GM12878 (cell line): ENCODE results near the gene CALN1. TPM values are rescaled to one million over a fixed set of nuclear protein-coding genes. Genes with fewer than 3 reads are reported as not detected.
A peak's percentile ranks its signal among the peaks of the same experiment; 100 is the strongest.

Source experiments
- ATAC-seq: fragments of 200-7000 bp; cut with Tn5 transposase; 3 replicates; pipeline ENCODE4 v1.9.1; 2020; ENCODE audit warnings: mild to moderate bottlenecking, moderate library complexity
- BruUV-seq: library from RNA; stranded (reverse); fragments of 400-500 nt; replicated peaks from 2 replicates; lab custom pipeline; 2021; lab: Mats Ljungman, UMichigan
- CTCF ChIA-PET: fragments of 300-600 bp; sonication (Branson Sonifier 250); formaldehyde crosslinking; extraction: SDS; loops from one replicate; lab custom pipeline; 2021; ENCODE audit warnings: inconsistent platforms; lab: Yijun Ruan, JAX
- POLR2A ChIA-PET: fragments of 350-600 bp; formaldehyde crosslinking; extraction: SDS; loops from one replicate; lab custom pipeline; 2021; ENCODE audit warnings: inconsistent platforms; lab: Charles Lee
- RAD21 ChIA-PET: fragments of 300-600 bp; sonication (Branson Sonifier 250); formaldehyde crosslinking; loops from one replicate; lab custom pipeline; 2023; ENCODE audit warnings: antibody characterized with exemption; ENCODE audit not compliant: unreplicated experiment; lab: Charles Lee
- SMC1A ChIA-PET: fragments of 300-600 bp; sonication (Branson Sonifier 250); formaldehyde crosslinking; loops from one replicate; lab custom pipeline; 2023; ENCODE audit not compliant: unreplicated experiment, uncharacterized antibody; lab: Charles Lee
- DNase-seq: peaks from one replicate; pipeline ENCODE4 v3.0.0-alpha.2; 2011; ENCODE audit warnings: low read depth, low spot score
- FAIRE-seq: peaks from 3 replicates; lab custom pipeline; 2011; peaks lifted over from hg19 to GRCh38; lab: Jason Lieb, UNC
- H2AFZ ChIP-seq: 2 replicates; pipeline ENCODE4 v1.6.0; 2011; ENCODE audit warnings: low read depth, low read length, control low read depth; ENCODE audit not compliant: control insufficient read depth
- H3K27ac ChIP-seq: 2 replicates; pipeline ENCODE4 v1.5.1; 2011; ENCODE audit warnings: control low read depth; ENCODE audit not compliant: control insufficient read depth, insufficient read depth
- H3K27me3 ChIP-seq, 2 experiments: replicated peaks in 1 of 2; 2 replicates each; pipeline versions ENCODE4 v1.6.0 to v1.6.1; 2011; ENCODE audit warnings: low read length in 1 of 2; ENCODE audit not compliant: control insufficient read depth in 2 of 2, insufficient read depth in 2 of 2
- H3K36me3 ChIP-seq, 2 experiments: 2 replicates each; pipeline ENCODE4 v1.5.1; 2011; ENCODE audit warnings: low read length in 1 of 2; ENCODE audit not compliant: control insufficient read depth in 2 of 2, insufficient read depth in 2 of 2
- H3K4me1 ChIP-seq: 2 replicates; pipeline ENCODE4 v1.6.1; 2011; ENCODE audit warnings: mild to moderate bottlenecking, low read length, moderate library complexity, mixed read lengths; ENCODE audit not compliant: control insufficient read depth, insufficient read depth
- H3K4me2 ChIP-seq: 2 replicates; pipeline ENCODE4 v1.6.0; 2011; ENCODE audit warnings: control low read depth; ENCODE audit not compliant: control insufficient read depth, insufficient read depth
- H3K4me3 ChIP-seq: fragments of 200-600 bp; sonication (generic); 2 replicates; pipeline ENCODE4 v1.5.1; 2016
- H3K79me2 ChIP-seq: 2 replicates; pipeline ENCODE4 v1.6.0; 2011; ENCODE audit warnings: low read length; ENCODE audit not compliant: control insufficient read depth, insufficient read depth
- H3K9ac ChIP-seq: 2 replicates; pipeline ENCODE4 v1.8.0; 2011; ENCODE audit warnings: low read length, control low read depth, mixed read lengths; ENCODE audit not compliant: control insufficient read depth, insufficient read depth
- H3K9me3 ChIP-seq: replicated peaks from 3 replicates; pipeline ENCODE4 v1.5.1; 2011; ENCODE audit warnings: mild to moderate bottlenecking, low read length; ENCODE audit not compliant: control insufficient read depth, insufficient read depth
- H4K20me1 ChIP-seq: 2 replicates; pipeline ENCODE4 v1.6.0; 2011; ENCODE audit not compliant: control insufficient read depth, insufficient read depth
- ATF2 ChIP-seq: IDR thresholded peaks from 2 replicates; pipeline ENCODE4 v1.6.1; 2012; ENCODE audit warnings: low read length, inconsistent platforms
- BHLHE40 ChIP-seq, 2 experiments: fragments of 450-650 bp in 1 of 2; IDR thresholded peaks; 2 replicates each; pipeline ENCODE4 v1.6.1; 2011 to 2017; ENCODE audit warnings: low read depth in 2 of 2, borderline replicate concordance in 1 of 2, improper control_type of control experiment in 1 of 2, low read length in 1 of 2, mild to moderate bottlenecking in 1 of 2
- CBX5 ChIP-seq: sonication (generic); IDR thresholded peaks from 2 replicates; pipeline ENCODE4 v1.6.1; 2016; ENCODE audit warnings: low read depth, moderate library complexity, mild to moderate bottlenecking, inconsistent platforms
- DPF2 ChIP-seq: fragments of 450-650 bp; IDR thresholded peaks from 2 replicates; pipeline ENCODE4 v1.6.1; 2017; ENCODE audit warnings: mild to moderate bottlenecking
- POLR2A ChIP-seq: IDR thresholded peaks from 2 replicates; pipeline ENCODE4 v1.6.1; 2011; ENCODE audit warnings: low read depth, mild to moderate bottlenecking, low read length
- RAD21 ChIP-seq: IDR thresholded peaks from 2 replicates; pipeline ENCODE4 v1.6.1; 2011; ENCODE audit warnings: mild to moderate bottlenecking, low read depth, low read length, moderate library complexity; ENCODE audit not compliant: insufficient read depth
- SMC3 ChIP-seq: IDR thresholded peaks from 2 replicates; pipeline ENCODE4 v1.6.1; 2011; ENCODE audit warnings: low read length, improper control_type of control experiment, borderline replicate concordance
- SREBF1 ChIP-seq: IDR thresholded peaks from 2 replicates; pipeline ENCODE4 v1.6.1; 2012; ENCODE audit warnings: mild to moderate bottlenecking, low read length
- SREBF2 ChIP-seq: IDR thresholded peaks from 2 replicates; pipeline ENCODE4 v1.6.1; 2012; ENCODE audit warnings: mild to moderate bottlenecking, low read length
- SRF ChIP-seq, 2 experiments: IDR thresholded peaks; 2 replicates each; pipeline ENCODE4 v1.6.1; 2011; ENCODE audit warnings: low read depth in 2 of 2, low read length in 2 of 2, mild to moderate bottlenecking in 1 of 2, moderate library complexity in 1 of 2
- STAT3 ChIP-seq: IDR thresholded peaks from 2 replicates; pipeline ENCODE4 v1.6.1; 2011; ENCODE audit warnings: low read depth, low read length, improper control_type of control experiment
- USF1 ChIP-seq: IDR thresholded peaks from 2 replicates; pipeline ENCODE4 v1.6.1; 2011; ENCODE audit warnings: borderline replicate concordance, low read depth, mild to moderate bottlenecking, moderate library complexity, mixed read lengths, low read length; ENCODE audit not compliant: insufficient read depth; ENCODE audit errors: extremely low read length
- WGBS: methylation state at CpG from one replicate; pipeline ENCODE4 v1.1.6; 2016; ENCODE audit warnings: low lambda C conversion rate; ENCODE audit not compliant: insufficient replicate concordance, insufficient coverage; ENCODE audit errors: missing lambda C conversion rate; 5-methylcytosine and 5-hydroxymethylcytosine counted together
- in situ Hi-C: fragments of 300-500 bp; cut with MboI; formaldehyde crosslinking; loops from 9 replicates; pipeline ENCODE4 v1.14.3; 2018; ENCODE audit warnings: mixed read lengths
- intact Hi-C: fragments of 100-400 bp; cut with micrococcal nuclease; formaldehyde crosslinking; loops from one replicate; pipeline ENCODE4 v1.14.2; 2022; ENCODE audit not compliant: unreplicated experiment
- polyA plus RNA-seq, 11 experiments: library from polyadenylated mRNA; depleted of rRNA in 4 of 11; unstranded in 6 of 11; stranded (reverse) in 5 of 11; fragments of >200 nt; fragmentation: Nextera tagmentation in 4 of 11; fragmentation: Illumina TruSeq in 1 of 11; extraction: Ambion mirVana in 4 of 11; extraction: Trizol in 1 of 11; gene quantifications; 1 replicate in 1 of 11; 2 replicates in 10 of 11; pipeline versions ENCODE4 v1.2.1 to v1.2.3, GENCODE V29; 2011 to 2016; ENCODE audit warnings: inconsistent platforms in 2 of 11, missing spikeins in 2 of 11, low read depth in 1 of 11
- total RNA-seq, 4 experiments: library from RNA; depleted of rRNA in 3 of 4; stranded (reverse); fragments of >200 nt in 3 of 4; fragmentation: Illumina TruSeq in 1 of 4; extraction: Trizol in 1 of 4; gene quantifications; 2 replicates each; pipeline versions ENCODE4 v1.2.1 to v1.2.3, GENCODE V29; 2013 to 2021

Gene CALN1
- total and polyA plus RNA-seq, 10 of the 15 experiments (the other 5 are each of a cell fraction or from before 2014, with no cell fraction given) = 0.48 to 15.3 (median 1.6) TPM

- 58% methylated on average over 9 of the region's 9 CpGs for WGBS
- ATAC-seq (no peak), FAIRE-seq (no peak), DNase-seq (no peak)
- no peaks in the 10 kb centered on the region for H4K20me1 ChIP-seq
- H3K9ac ChIP-seq = no peak overlapping the region
- no peak overlapping the region for H2AFZ ChIP-seq
- H3K4me2 ChIP-seq = no peak overlapping the region
- H3K36me3 ChIP-seq = no peaks in the 10 kb centered on the region
- RAD21 ChIA-PET = no interaction called here
- no TSS peak for BruUV-seq
- SMC1A ChIA-PET = no interaction called here
- CTCF ChIA-PET = interaction anchor here (1.2 kb wide), 1 partner anchor 10 kb away, joined by 3 read pairs; no protein-coding TSS in a partner anchor
- in situ Hi-C loops (no loop called here), intact Hi-C loops (no loop called here)
- H3K27me3 ChIP-seq = no peaks in the 10 kb centered on the region
- no peak overlapping the region for H3K4me3 ChIP-seq
- POLR2A ChIA-PET = no interaction called here
- no peaks in the 10 kb centered on the region for H3K9me3 ChIP-seq
- no peaks in the 10 kb centered on the region for H3K79me2 ChIP-seq
- H3K27ac ChIP-seq = no peak overlapping the region
- no peaks in the 10 kb centered on the region for H3K4me1 ChIP-seq
- TF ChIP-seq ATF2 (no peak), POLR2A (no peak), RAD21 (peak; percentile 40; the same call in 1 of the 2 replicates), SMC3 (0 out of 2 replicates have a peak, but pooled peaks have one; percentile 5), STAT3 (no peak), DPF2 (no peak)
These were observed 228.3 kb downstream of the CALN1 start for GRCh38 chr7:72183835-72184234.

GRCh38 chr7:72182036-72182435 is 230.1 kb downstream of the CALN1 start:
- Histone ChIP-seq H3K27me3 (no peaks in the 10 kb centered on the region), H3K4me1 (no peaks in the 10 kb centered on the region), H4K20me1 (no peaks in the 10 kb centered on the region), H3K27ac (no peak overlapping the region), H3K36me3 (no peaks in the 10 kb centered on the region), H3K4me2 (peak overlapping the region; percentile 3; the same call in 1 of the 2 replicates), H3K9ac (no peak overlapping the region), H3K79me2 (no peaks in the 10 kb centered on the region), H2AFZ (no peak overlapping the region), H3K4me3 (no peak overlapping the region), H3K9me3 (no peaks in the 10 kb centered on the region)
- in situ Hi-C loops (no loop called here), intact Hi-C loops (no loop called here)
- RAD21 ChIA-PET = interaction anchor here (0.5 kb wide), 1 partner anchor 436 kb away, joined by 3 read pairs; no protein-coding TSS in a partner anchor
- no peak for DNase-seq
- CTCF ChIA-PET = interaction anchor here (0.7 kb wide), 1 partner anchor 462 kb away, joined by 3 read pairs; no protein-coding TSS in a partner anchor
- POLR2A ChIA-PET = no interaction called here
- BruUV-seq = no TSS peak
- no peak for ATAC-seq
- SMC1A ChIA-PET = no interaction called here
- no peak for TF ChIP-seq BHLHE40 (IDR thresholded peaks at IDR 0.05; ENCODE audit: borderline replicate concordance in 1 of 2, low read depth in 2 of 2, low read length in 1 of 2)
- TF ChIP-seq CBX5 = no peak
- no peak for TF ChIP-seq USF1
- no peak for TF ChIP-seq SRF (IDR thresholded peaks at IDR 0.05; ENCODE audit: low read depth in 2 of 2, low read length in 2 of 2)
- TF ChIP-seq SREBF2 = no peak
- TF ChIP-seq SREBF1 = no peak
- WGBS = 18% methylated on average over 4 of the region's 4 CpGs
- FAIRE-seq = no peak
